Measurements from ENCODE around the gene KRTAP5-8.
"Not testable (repeated sequence)": the region's sequence is repeated elsewhere in the genome, so short reads cannot be mapped to it uniquely, and the experiment has no call there.

KRTAP5-8 gene

GRCh38 chr11:71543866-71544265 lies 6.0 kb downstream of the KRTAP5-8 start:
- no peak for DNase-seq (ENCODE audit: low read depth)

GRCh38 chr11:71544525-71545214 lies 6.8 kb downstream of the KRTAP5-8 start:
- no peak for DNase-seq (ENCODE audit: low read depth)

- no peak for DNase-seq (ENCODE audit: low read depth)
These were observed 7.7 kb downstream of the KRTAP5-8 start for GRCh38 chr11:71545405-71545966.

GRCh38 chr11:71548120-71548519 lies 10.3 kb downstream of the KRTAP5-8 start, which contains the start of gene KRTAP5-9:
Gene KRTAP5-9 (plus strand): TSS chr11:71548420. CDS start chr11:71548658, 238 bp downstream.
- DNase-seq (ENCODE audit: low read depth): no peak

- DNase-seq (ENCODE audit: low read depth): no peak
These were observed 10.9 kb downstream of the KRTAP5-8 start for GRCh38 chr11:71548716-71549151.

- DNase-seq (ENCODE audit: low read depth): no peak
These were observed 13.9 kb downstream of the KRTAP5-8 start for GRCh38 chr11:71551711-71552110.

- no peak for DNase-seq (ENCODE audit: low read depth)
These were observed 17.2 kb downstream of the KRTAP5-8 start for GRCh38 chr11:71554996-71555395.

GRCh38 chr11:71555508-71555907 lies 17.7 kb downstream of the KRTAP5-8 start:
- no peak for DNase-seq (ENCODE audit: low read depth)

- DNase-seq (ENCODE audit: low read depth): no peak
These were observed 18.2 kb downstream of the KRTAP5-8 start for GRCh38 chr11:71556018-71556417.

GRCh38 chr11:71557257-71557656 lies 19.4 kb downstream of the KRTAP5-8 start:
- DNase-seq (ENCODE audit: low read depth): no peak

- no peak for DNase-seq (ENCODE audit: low read depth)
These were observed 21.2 kb downstream of the KRTAP5-8 start for GRCh38 chr11:71558996-71559395.

- DNase-seq (ENCODE audit: low read depth): no peak
These were observed 24.3 kb downstream of the KRTAP5-8 start for GRCh38 chr11:71562120-71562519.

GRCh38 chr11:71563406-71563805 lies 25.6 kb downstream of the KRTAP5-8 start:
- DNase-seq (ENCODE audit: low read depth): no peak

- no peak for DNase-seq (ENCODE audit: low read depth)
These were observed 26.6 kb downstream of the KRTAP5-8 start for GRCh38 chr11:71564430-71564829.

- no peak for DNase-seq (ENCODE audit: low read depth)
These were observed 27.4 kb downstream of the KRTAP5-8 start, which contains the start of gene KRTAP5-10 for GRCh38 chr11:71565263-71565662. Gene KRTAP5-10 (plus strand): TSS chr11:71565563. CDS start chr11:71565588, 25 bp downstream.

- DNase-seq (ENCODE audit: low read depth): no peak
These were observed 28.3 kb downstream of the KRTAP5-8 start for GRCh38 chr11:71566081-71566620.

- DNase-seq (ENCODE audit: low read depth): not testable (repeated sequence)
These were observed 29.1 kb downstream of the KRTAP5-8 start for GRCh38 chr11:71566626-71567599.

GRCh38 chr11:71567633-71568032 lies 29.8 kb downstream of the KRTAP5-8 start:
- not testable (repeated sequence) for DNase-seq (ENCODE audit: low read depth)

- no peak for DNase-seq (ENCODE audit: low read depth)
These were observed 31.0 kb downstream of the KRTAP5-8 start for GRCh38 chr11:71568704-71569349.

GRCh38 chr11:71571101-71571850 lies 33.5 kb downstream of the KRTAP5-8 start:
- not testable (repeated sequence) for DNase-seq (ENCODE audit: low read depth)

GRCh38 chr11:71572811-71573210 lies 35.0 kb downstream of the KRTAP5-8 start:
- DNase-seq (ENCODE audit: low read depth): no peak
